T-helper 2 cell treated with Interferon-gamma antibody and Interleukin-4, amounts not matched to agents 5 μg/mL and 100 μg/mL, for 36 hours (primary cell): Measurements from ENCODE around the gene ZNHIT1.
"Not testable (repeated sequence)": the region's sequence is repeated elsewhere in the genome, so short reads cannot be mapped to it uniquely, and the experiment has no call there.

ENCODE experiments used
- DNase-seq: peaks from one replicate; pipeline ENCODE4 v3.0.0; 2021; ENCODE audit warnings: low spot score
- H3K27ac Mint-ChIP-seq: one replicate; pipeline ENCODE4 v1.8.0; 2021; ENCODE audit warnings: mild to moderate bottlenecking, mixed read lengths
- H3K27me3 Mint-ChIP-seq: one replicate; pipeline ENCODE4 v1.8.0; 2021; ENCODE audit warnings: low read depth, mixed read lengths
- H3K36me3 Mint-ChIP-seq: one replicate; pipeline ENCODE4 v1.8.0; 2021; ENCODE audit warnings: low read depth, mixed read lengths
- H3K4me1 Mint-ChIP-seq: one replicate; pipeline ENCODE4 v1.8.0; 2021; ENCODE audit warnings: low read depth, mixed read lengths
- H3K4me3 Mint-ChIP-seq: one replicate; pipeline ENCODE4 v1.8.0; 2022; ENCODE audit warnings: mild to moderate bottlenecking, moderate library complexity, mixed read lengths
- H3K9me3 Mint-ChIP-seq: one replicate; pipeline ENCODE4 v1.8.0; 2021; ENCODE audit warnings: mixed read lengths

The ZNHIT1 gene

GRCh38 chr7:101177644-101178043, 40.3 kb upstream of the ZNHIT1 start:
- H3K9me3 Mint-ChIP-seq, result no peaks in the 10 kb centered on the region
- no peak overlapping the region for H3K4me3 Mint-ChIP-seq
- no peak overlapping the region for H3K27ac Mint-ChIP-seq

DNA sequence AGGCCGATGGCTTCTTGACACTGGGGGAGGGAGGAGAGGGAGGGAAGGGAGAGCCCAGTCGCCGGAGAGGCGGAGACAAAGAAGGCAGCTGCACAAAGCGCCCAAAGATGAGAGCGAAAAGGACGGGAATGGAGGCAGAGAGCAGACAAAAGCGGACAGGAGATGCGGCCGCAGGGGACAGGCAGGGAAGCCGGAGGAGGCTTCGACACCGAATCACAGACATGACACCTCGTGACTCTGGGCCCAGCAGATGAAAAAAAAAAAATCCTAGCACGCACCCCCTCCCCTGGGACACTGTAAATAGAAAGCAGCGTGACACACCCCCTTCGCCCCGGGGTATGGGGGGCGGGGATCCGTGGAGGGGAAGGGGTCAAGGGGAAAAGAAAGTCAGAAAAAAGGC, 38.8 kb upstream of the ZNHIT1 start:
- Mint-ChIP-seq H3K27me3 (peaks cover 73% of the 10 kb centered on the region), H3K36me3 (no peaks in the 10 kb centered on the region), H3K27ac (no peak overlapping the region), H3K9me3 (no peaks in the 10 kb centered on the region), H3K4me3 (no peak overlapping the region), H3K4me1 (peaks cover 4% of the 10 kb centered on the region)
- no peak for DNase-seq

More at GRCh38 chr7:101177644-101178043, 40.3 kb upstream of the ZNHIT1 start:
- H3K4me1 Mint-ChIP-seq, result peaks cover 8% of the 10 kb centered on the region
- no peak for DNase-seq
- H3K36me3 Mint-ChIP-seq, result peaks cover 2% of the 10 kb centered on the region
- peaks cover 84% of the 10 kb centered on the region for H3K27me3 Mint-ChIP-seq

DNA sequence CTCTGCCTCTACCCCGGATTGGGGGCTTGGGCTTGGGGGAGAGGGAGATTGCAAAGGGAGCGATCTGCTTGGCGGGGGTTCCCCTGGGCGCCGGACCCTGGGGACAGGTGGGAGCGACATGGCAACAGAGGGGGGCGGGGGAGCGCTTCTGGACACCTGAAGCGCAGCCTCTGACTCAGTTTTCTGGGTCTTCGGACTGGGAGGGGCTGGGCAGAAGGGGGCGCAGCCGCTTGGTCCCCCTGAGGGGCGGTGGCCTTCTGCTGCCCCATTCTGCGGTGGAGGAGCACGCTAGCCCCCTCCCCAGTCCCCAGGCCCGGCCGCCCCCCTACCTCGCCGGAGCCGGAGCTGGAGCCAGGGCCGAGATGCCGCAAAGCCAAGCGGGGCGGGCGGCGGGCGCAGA, 38.3 kb upstream of the ZNHIT1 start:
- no peak overlapping the region for H3K4me3 Mint-ChIP-seq

GRCh38 chr7:101180130-101180755, 37.7 kb upstream of the ZNHIT1 start, which contains the start of gene NAT16:
TSS of gene NAT16 (minus strand) at chr7:101180293. CDS start at chr7:101174807, 5,486 bp downstream.
- no peak for DNase-seq
- Mint-ChIP-seq H3K27ac (no peak within 1 kb of the TSS), H3K4me3 (no peak within 1 kb of the TSS), H3K4me1 (peaks cover 3% of the 10 kb centered on the region), H3K9me3 (no peaks in the 10 kb centered on the region), H3K36me3 (no peaks in the 10 kb centered on the region), H3K27me3 (peaks cover 67% of the 10 kb centered on the region)

More for the DNA sequence above, 38.3 kb upstream of the ZNHIT1 start:
- H3K9me3 Mint-ChIP-seq, result no peaks in the 10 kb centered on the region
- no peaks in the 10 kb centered on the region for H3K36me3 Mint-ChIP-seq
- peaks cover 3% of the 10 kb centered on the region for H3K4me1 Mint-ChIP-seq
- H3K27me3 Mint-ChIP-seq, result peaks cover 68% of the 10 kb centered on the region
- no peak for DNase-seq
- no peak overlapping the region for H3K27ac Mint-ChIP-seq

- Mint-ChIP-seq H3K4me1 (peaks cover 2% of the 10 kb centered on the region), H3K27ac (no peak overlapping the region), H3K36me3 (no peaks in the 10 kb centered on the region), H3K27me3 (peaks cover 29% of the 10 kb centered on the region), H3K4me3 (no peak overlapping the region), H3K9me3 (no peaks in the 10 kb centered on the region)
- DNase-seq, result no peak
Observed at GRCh38 chr7:101185258-101185839, 32.6 kb upstream of the ZNHIT1 start.

- DNase-seq, result no peak
- peaks cover 2% of the 10 kb centered on the region for H3K4me1 Mint-ChIP-seq
- H3K27me3 Mint-ChIP-seq, result peaks cover 22% of the 10 kb centered on the region
- no peaks in the 10 kb centered on the region for H3K36me3 Mint-ChIP-seq
- H3K27ac Mint-ChIP-seq, result no peak overlapping the region
- H3K9me3 Mint-ChIP-seq, result no peaks in the 10 kb centered on the region
- no peak overlapping the region for H3K4me3 Mint-ChIP-seq
Observed at GRCh38 chr7:101186194-101186593, 31.8 kb upstream of the ZNHIT1 start.

DNA sequence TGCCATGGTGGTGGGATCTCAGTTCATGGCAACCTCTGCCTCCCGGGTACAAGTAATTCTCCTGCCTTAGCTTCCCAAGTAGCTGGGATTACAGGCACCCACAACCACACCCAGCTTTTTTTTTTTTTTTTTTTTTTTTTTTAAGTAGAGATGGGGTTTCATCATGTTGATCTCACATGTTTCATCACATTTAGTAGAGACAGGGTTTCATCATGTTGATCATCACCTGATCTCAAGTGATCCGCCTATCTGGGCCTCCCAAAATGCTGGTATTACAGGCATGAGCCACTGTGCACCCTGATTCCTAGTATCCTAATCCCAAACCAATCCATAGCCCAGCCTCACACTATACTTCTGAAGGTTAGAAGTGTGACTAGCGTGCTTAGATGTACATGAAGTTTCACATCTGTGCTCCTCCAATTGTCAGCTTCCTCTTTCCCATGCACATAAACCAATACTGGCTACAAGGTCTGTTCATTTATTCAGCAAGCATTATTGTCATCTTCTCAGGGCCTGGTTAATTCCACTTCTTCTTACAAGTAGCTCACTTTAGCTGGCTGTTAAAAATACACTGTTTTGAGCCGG, 31.0 kb upstream of the ZNHIT1 start:
- DNase-seq, result no peak
- Mint-ChIP-seq H3K4me1 (peaks cover 2% of the 10 kb centered on the region), H3K27me3 (peaks cover 20% of the 10 kb centered on the region), H3K36me3 (no peaks in the 10 kb centered on the region), H3K4me3 (no peak overlapping the region), H3K9me3 (no peaks in the 10 kb centered on the region), H3K27ac (no peak overlapping the region)

DNA sequence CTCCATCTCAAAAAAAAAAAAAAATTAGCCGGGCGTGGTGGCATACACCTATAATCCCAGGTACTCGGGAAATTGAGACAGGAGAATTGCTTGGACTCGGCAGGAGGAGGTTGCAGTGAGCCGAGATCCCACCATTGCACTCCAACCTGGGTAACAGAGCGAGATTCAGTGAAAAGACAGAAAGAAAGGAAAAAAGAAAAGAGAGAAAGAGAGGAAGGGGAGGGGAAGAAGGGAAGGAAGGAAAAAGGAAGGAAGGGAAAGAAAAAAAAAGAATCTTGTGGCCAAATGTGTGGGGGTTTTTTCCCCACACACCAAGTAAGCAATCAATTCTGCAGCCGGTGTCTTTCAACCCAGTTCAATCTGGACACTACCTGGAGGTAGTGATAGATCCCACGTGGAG, 28.9 kb upstream of the ZNHIT1 start:
- Mint-ChIP-seq H3K4me1 (no peaks in the 10 kb centered on the region), H3K27me3 (peaks cover 11% of the 10 kb centered on the region), H3K4me3 (no peak overlapping the region), H3K9me3 (no peaks in the 10 kb centered on the region), H3K27ac (no peak overlapping the region), H3K36me3 (no peaks in the 10 kb centered on the region)
- DNase-seq, result no peak

- no peaks in the 10 kb centered on the region for H3K36me3 Mint-ChIP-seq
- no peak overlapping the region for H3K27ac Mint-ChIP-seq
- peaks cover 15% of the 10 kb centered on the region for H3K27me3 Mint-ChIP-seq
- H3K4me1 Mint-ChIP-seq, result peaks cover 2% of the 10 kb centered on the region
- H3K9me3 Mint-ChIP-seq, result no peaks in the 10 kb centered on the region
- no peak for DNase-seq
- H3K4me3 Mint-ChIP-seq, result no peak overlapping the region
Observed at GRCh38 chr7:101195884-101196283, 22.1 kb upstream of the ZNHIT1 start.

GRCh38 chr7:101197991-101198390, 20.0 kb upstream of the ZNHIT1 start:
- peaks cover 32% of the 10 kb centered on the region for H3K27me3 Mint-ChIP-seq
- H3K4me3 Mint-ChIP-seq, result no peak overlapping the region
- H3K9me3 Mint-ChIP-seq, result no peaks in the 10 kb centered on the region
- no peaks in the 10 kb centered on the region for H3K36me3 Mint-ChIP-seq
- no peak overlapping the region for H3K27ac Mint-ChIP-seq
- no peak for DNase-seq
- H3K4me1 Mint-ChIP-seq, result peaks cover 3% of the 10 kb centered on the region

DNA sequence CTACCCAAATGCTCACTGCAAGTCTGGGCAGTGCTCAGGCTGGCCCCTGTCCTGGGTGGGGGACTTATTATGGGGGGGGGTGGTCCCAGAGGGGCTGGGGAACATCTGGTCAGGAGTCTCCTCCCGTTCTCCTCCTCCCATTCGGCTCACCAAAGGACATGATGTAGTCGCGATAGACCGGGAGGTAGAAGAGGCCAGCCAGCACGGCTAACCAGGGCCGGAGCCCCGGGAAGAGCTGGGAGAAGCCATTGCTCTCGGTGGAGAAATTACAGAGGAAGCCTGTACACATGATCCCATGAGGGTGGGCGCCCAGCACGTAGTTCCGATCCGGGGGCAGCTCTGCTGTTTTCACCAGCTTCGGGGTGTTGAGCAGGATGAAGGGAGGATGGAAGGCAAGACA, 19.5 kb upstream of the ZNHIT1 start:
- peaks cover 3% of the 10 kb centered on the region for H3K4me1 Mint-ChIP-seq
- peaks cover 33% of the 10 kb centered on the region for H3K27me3 Mint-ChIP-seq
- no peak overlapping the region for H3K27ac Mint-ChIP-seq
- no peaks in the 10 kb centered on the region for H3K9me3 Mint-ChIP-seq
- H3K4me3 Mint-ChIP-seq, result no peak overlapping the region
- no peaks in the 10 kb centered on the region for H3K36me3 Mint-ChIP-seq
- no peak for DNase-seq

DNA sequence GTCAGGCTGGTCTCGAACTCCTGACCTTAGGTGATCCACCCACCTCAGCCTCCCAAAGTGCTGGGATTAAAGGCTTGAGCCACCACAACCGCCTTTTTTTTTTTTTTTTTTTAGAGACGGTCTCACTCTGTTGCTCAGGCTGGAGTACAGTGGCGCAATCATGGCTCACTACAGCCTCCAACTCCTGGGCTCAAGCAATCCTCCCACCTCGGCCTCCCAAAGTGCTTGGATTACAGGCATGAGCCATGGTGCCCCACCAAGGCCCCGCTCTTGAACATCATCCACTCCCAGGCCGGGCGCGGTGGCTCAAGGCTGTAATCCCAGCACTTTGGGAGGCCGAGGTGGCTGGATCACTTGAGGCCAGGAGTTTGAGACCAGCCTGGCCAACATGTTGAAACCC, 18.4 kb upstream of the ZNHIT1 start:
- not testable (repeated sequence) for DNase-seq, H3K4me1 Mint-ChIP-seq, H3K4me3 Mint-ChIP-seq, H3K27ac Mint-ChIP-seq, H3K36me3 Mint-ChIP-seq, H3K9me3 Mint-ChIP-seq
- peaks cover 38% of the 10 kb centered on the region for H3K27me3 Mint-ChIP-seq

- no peaks in the 10 kb centered on the region for H3K9me3 Mint-ChIP-seq
- H3K4me3 Mint-ChIP-seq, result no peak overlapping the region
- H3K36me3 Mint-ChIP-seq, result no peaks in the 10 kb centered on the region
- peaks cover 6% of the 10 kb centered on the region for H3K4me1 Mint-ChIP-seq
- DNase-seq, result no peak
- no peak overlapping the region for H3K27ac Mint-ChIP-seq
- H3K27me3 Mint-ChIP-seq, result peaks cover 35% of the 10 kb centered on the region
Observed at GRCh38 chr7:101200504-101200861, 17.5 kb upstream of the ZNHIT1 start.

DNA sequence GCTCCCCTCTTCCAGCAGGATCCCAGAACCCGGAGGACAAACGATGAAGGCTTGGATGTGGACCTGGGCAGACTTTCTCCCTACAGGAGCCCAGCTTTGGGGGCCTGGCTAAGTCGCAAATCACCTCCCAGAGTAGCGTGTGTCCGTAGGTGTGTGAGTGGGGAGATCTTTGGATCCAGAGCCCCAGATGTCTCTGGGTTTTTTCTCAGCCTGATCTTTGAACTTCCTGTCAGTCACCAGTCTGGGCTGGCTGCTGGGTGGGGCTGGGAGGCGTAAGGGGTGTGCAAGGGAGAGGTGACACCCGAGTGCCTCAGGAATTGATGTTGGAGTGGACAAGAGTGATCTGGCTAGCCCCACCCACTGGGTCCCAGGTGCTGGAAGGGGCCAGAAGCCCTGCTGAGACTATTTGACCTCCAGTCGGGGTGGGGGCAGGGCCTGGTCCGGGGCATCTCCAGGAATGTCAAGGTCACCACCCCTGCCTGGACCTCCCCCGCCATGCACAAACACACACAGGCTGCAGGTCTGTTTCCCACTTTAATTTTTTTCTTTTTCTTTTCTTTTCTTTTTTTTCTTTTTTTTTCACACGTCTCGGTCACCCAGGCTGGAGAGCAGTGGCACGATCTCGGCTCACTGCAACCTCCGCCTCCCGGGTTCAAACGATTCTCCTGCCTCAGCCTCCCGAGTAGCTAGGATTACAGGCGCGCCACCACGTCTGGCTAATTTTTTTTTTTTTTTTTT, 16.9 kb upstream of the ZNHIT1 start, which contains the start of gene MOGAT3:
Gene MOGAT3 (minus strand): TSS at position 175 of the 738 bp plus-strand sequence. CDS start 182 bp downstream, outside the sequence.
- Mint-ChIP-seq H3K36me3 (peaks cover 1% of the 10 kb centered on the region), H3K27me3 (peaks cover 35% of the 10 kb centered on the region), H3K27ac (no peak within 1 kb of the TSS), H3K9me3 (no peaks in the 10 kb centered on the region), H3K4me3 (no peak within 1 kb of the TSS), H3K4me1 (peaks cover 6% of the 10 kb centered on the region)
- no peak for DNase-seq
